Mammary epithelial cell (primary cell): ENCODE results near the gene GABRA4.
A peak's percentile ranks its signal among the peaks of the same experiment; 100 is the strongest.

Source experiments
- CTCF ChIP-seq, 2 donors: IDR thresholded peaks in 1 of 2; conservative IDR thresholded peaks in 1 of 2; 2 replicates each; pipeline ENCODE4 v1.5.1; 2011 to 2012; ENCODE audit warnings: inconsistent platforms in 2 of 2, low read length in 2 of 2, mild to moderate bottlenecking in 2 of 2, control low read depth in 1 of 2, low read depth in 1 of 2; ENCODE audit not compliant: insufficient read depth in 1 of 2; ENCODE audit errors: extremely low read depth in 1 of 2
- EZH2 ChIP-seq: IDR thresholded peaks from 2 replicates; pipeline ENCODE4 v1.6.1; 2012; ENCODE audit warnings: low read length, inconsistent platforms, borderline replicate concordance

DNA sequence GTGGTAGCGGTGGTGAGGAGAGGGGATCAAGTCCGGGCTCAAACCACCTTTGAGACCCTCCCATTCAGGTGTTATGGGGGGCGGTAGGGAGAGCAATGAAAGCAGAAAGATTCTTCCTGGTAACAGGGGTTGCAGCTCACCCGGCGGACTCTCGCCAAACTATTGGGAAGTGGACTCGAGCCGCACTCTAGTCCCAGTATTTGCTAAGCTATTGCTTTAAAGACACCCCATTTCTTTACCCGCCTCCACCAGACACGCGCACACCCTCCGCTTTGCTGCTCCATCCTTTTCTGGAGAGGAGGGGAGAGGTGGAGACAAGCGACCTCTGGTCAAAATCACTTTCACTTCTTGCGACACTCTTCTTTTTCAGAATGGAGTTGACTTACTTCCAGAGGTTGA, 625 bp upstream of the GABRA4 start:
- TF ChIP-seq CTCF (conservative IDR thresholded peaks at IDR 0.05 in 1 of 2, IDR thresholded peaks at IDR 0.05 in 1 of 2; ENCODE audit: extremely low read depth in 1 of 2, insufficient read depth in 1 of 2, low read depth in 1 of 2, low read length in 2 of 2) (no peak), EZH2 (peak; percentile 12)
